Adrenal gland (tissue), 12 donors: ENCODE measurements around the gene DCLK2. TPM values are rescaled to one million over a fixed set of nuclear protein-coding genes. Genes with fewer than 3 reads are reported as not detected.
"Not testable (repeated sequence)": the region's sequence is repeated elsewhere in the genome, so short reads cannot be mapped to it uniquely, and the experiment has no call there.

ENCODE experiments used
- DNase-seq, 7 donors: peaks; one replicate each; pipeline ENCODE4 v3.0.0-alpha.2; 2019 to 2020
- H3K27ac ChIP-seq, 5 donors: fragments of 200-600 bp; sonication (generic) in 4 of 5; 1 replicate in 3 of 5; 2 replicates in 2 of 5; pipeline versions ENCODE4 v1.5.1 to v1.8.0; 2016 to 2020; ENCODE audit warnings: mild to moderate bottlenecking in 1 of 5
- H3K27me3 ChIP-seq: fragments of 200-600 bp; 2 replicates; pipeline ENCODE4 v1.8.0; 2021
- H3K36me3 ChIP-seq, 2 donors: fragments of 200-600 bp; replicated peaks in 1 of 2; 1 replicate in 1 of 2; 2 replicates in 1 of 2; pipeline versions ENCODE4 v1.5.1 to v1.8.0; 2018 to 2022
- H3K4me1 ChIP-seq, 2 donors: fragments of 200-600 bp; replicated peaks in 1 of 2; 1 replicate in 1 of 2; 2 replicates in 1 of 2; pipeline versions ENCODE4 v1.5.1 to v1.8.0; 2018 to 2021
- H3K4me3 ChIP-seq, 4 donors: fragments of 200-600 bp; sonication (generic) in 3 of 4; one replicate each; pipeline ENCODE4 v1.5.1; 2016 to 2018
- H3K9me3 ChIP-seq, 3 donors: fragments of 200-600 bp; sonication (generic) in 1 of 3; replicated peaks in 1 of 3; 1 replicate in 2 of 3; 2 replicates in 1 of 3; pipeline versions ENCODE4 v1.5.1 to v1.8.0; 2016 to 2021
- POLR2A ChIP-seq, 2 donors: fragments of 450-650 bp; IDR thresholded peaks; one replicate each; pipeline ENCODE4 v1.6.1; 2017; ENCODE audit warnings: antibody characterized with exemption in 2 of 2, mild to moderate bottlenecking in 2 of 2, moderate library complexity in 1 of 2
- WGBS, 4 donors: extraction: QIAGEN DNeasy Blood & Tissue Kit in 2 of 4; methylation state at CpG; one replicate each; pipeline versions ENCODE4 v1.1.5 to v1.1.7; 2013 to 2017; 5-methylcytosine and 5-hydroxymethylcytosine counted together
- intact Hi-C, 2 donors: fragments of 100-400 bp; cut with DNase I; formaldehyde crosslinking; loops; one replicate each; pipeline versions ENCODE4 v1.14.1 to v1.15.0; 2022 to 2023
- polyA plus RNA-seq, 3 donors: library from polyadenylated mRNA; stranded (reverse); fragments of 200-250 nt in 2 of 3; fragments of 350-450 nt in 1 of 3; fragmentation: Illumina TruSeq in 1 of 3; extraction: RNeasy Lipid Tissue Mini Kit (QIAGEN cat#74804) in 1 of 3; gene quantifications; one replicate each; pipeline ENCODE4 v1.2.3, GENCODE V29; 2013 to 2014
- total RNA-seq, 9 donors: library from RNA; depleted of rRNA in 4 of 9; stranded (reverse); fragments of >200 nt in 4 of 9; fragments of 120-200 nt in 1 of 9; fragmentation: NEBNext Ultra II Directional in 1 of 9; extraction: Animal tissue kit (Norgen Biotek cat#: 25700) in 1 of 9; gene quantifications; one replicate each; pipeline versions ENCODE4 v1.1.0 to v1.2.4, GENCODE V29; 2013 to 2023
- TF ChIP-seq, protein P1 (sequence below), 6 experiments: fragments of 450-650 bp in 4 of 6; fragments of 200-600 bp in 2 of 6; sonication (generic) in 1 of 6; IDR thresholded peaks; 1 replicate in 5 of 6; 2 replicates in 1 of 6; pipeline versions ENCODE4 v1.5.1 to v1.8.0; 2016 to 2021; ENCODE audit warnings: antibody characterized with exemption in 6 of 6, mild to moderate bottlenecking in 2 of 6, moderate library complexity in 1 of 6
- donor health status: healthy with polysubstance abuse.
- donor health status: Bipolar disorder and iron deficiency.
- donor health status: DM: yes; HTN: yes; CAD: no.
- donor health status: DM: no; HTN: no; CAD: no.
- donor health status: DM: no; HTN: no; CAD: no.
- donor health status: DM: yes; HTN: yes; CAD: no.

Gene DCLK2
- total and polyA plus RNA-seq, 12 donors, result 2.9 to 11.4 (median 6.3) TPM

DNA sequence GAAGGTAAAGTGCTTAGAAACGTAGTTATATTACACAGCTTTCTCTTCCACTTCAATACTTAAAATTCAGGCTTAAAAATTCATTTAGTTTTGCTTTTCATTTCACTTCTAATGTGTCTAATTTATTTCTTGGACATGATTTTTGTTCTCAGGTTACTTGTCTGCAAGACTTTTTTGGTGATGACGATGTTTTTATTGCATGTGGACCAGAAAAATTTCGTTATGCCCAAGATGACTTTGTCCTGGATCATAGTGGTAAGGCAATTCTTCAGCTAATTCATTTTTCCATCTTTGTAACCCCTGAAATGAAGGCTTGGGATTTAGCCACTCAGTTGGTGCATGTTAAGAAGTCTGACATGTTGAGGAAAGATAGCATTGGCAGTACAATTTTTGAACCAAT, 114.7 kb downstream of the DCLK2 start:
- TF ChIP-seq, protein P1, sequence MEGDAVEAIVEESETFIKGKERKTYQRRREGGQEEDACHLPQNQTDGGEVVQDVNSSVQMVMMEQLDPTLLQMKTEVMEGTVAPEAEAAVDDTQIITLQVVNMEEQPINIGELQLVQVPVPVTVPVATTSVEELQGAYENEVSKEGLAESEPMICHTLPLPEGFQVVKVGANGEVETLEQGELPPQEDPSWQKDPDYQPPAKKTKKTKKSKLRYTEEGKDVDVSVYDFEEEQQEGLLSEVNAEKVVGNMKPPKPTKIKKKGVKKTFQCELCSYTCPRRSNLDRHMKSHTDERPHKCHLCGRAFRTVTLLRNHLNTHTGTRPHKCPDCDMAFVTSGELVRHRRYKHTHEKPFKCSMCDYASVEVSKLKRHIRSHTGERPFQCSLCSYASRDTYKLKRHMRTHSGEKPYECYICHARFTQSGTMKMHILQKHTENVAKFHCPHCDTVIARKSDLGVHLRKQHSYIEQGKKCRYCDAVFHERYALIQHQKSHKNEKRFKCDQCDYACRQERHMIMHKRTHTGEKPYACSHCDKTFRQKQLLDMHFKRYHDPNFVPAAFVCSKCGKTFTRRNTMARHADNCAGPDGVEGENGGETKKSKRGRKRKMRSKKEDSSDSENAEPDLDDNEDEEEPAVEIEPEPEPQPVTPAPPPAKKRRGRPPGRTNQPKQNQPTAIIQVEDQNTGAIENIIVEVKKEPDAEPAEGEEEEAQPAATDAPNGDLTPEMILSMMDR (IDR thresholded peaks at IDR 0.05), result no peak
- TF ChIP-seq POLR2A (IDR thresholded peaks at IDR 0.05), result no peak
- H3K4me1 ChIP-seq, result no peaks in the 10 kb centered on the region
- H3K9me3 ChIP-seq, result no peaks in the 10 kb centered on the region
- no peaks in the 10 kb centered on the region for H3K27me3 ChIP-seq
- WGBS, 4 donors, result 86 to 89% (median 88%) methylated on average over 3 of the region's 3 CpGs
- no peak overlapping the region for H3K4me3 ChIP-seq
- intact Hi-C loops, result no loop called here
- H3K36me3 ChIP-seq, result no peaks in the 10 kb centered on the region
- no peak for DNase-seq
- no peak overlapping the region for H3K27ac ChIP-seq

DNA sequence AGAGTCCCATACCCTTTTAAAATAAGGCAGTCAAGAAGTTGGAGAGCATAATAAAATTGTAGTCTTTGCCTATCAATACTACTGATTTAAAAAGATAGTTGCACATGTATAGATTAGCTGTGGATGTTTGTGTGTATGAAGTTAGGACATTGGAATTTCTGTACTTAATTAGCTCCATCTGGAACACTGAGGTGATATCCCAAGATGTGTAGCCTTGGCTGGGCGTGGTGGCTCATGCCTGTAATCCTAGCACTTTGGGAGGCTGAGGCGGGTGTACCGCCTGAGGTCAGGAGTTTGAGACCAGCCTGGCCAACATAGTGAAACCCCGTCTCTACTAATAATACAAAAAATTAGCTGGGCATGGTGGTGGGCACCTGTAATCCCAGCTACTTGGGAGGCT, 119.0 kb downstream of the DCLK2 start:
- H3K27ac ChIP-seq, H3K4me3 ChIP-seq, H3K27me3 ChIP-seq, H3K4me1 ChIP-seq, H3K36me3 ChIP-seq, intact Hi-C loops, H3K9me3 ChIP-seq, DNase-seq: not testable (repeated sequence)
- 81 to 97% (median 95%) methylated on average over 4 of the region's 4 CpGs for whole genome bisulfite sequencing, 4 donors

DNA sequence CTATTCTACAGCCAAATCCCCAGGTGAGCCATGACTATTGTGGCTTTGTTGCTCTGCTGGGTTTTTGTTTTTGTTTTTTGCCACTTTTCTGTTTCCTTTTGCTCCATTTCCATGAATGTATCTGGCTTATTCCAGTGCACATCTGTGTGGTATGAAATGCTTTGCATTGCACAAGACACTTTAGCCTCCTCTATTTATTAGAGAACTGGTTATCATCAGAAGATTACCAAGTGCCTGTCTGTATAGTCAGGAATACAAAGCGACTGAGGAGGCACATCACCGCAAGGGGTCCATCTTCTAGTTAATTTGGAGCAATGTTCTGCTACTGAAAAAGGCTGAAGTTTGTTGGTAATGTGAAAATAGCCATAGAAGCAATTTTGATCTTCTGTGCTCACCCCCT, 120.8 kb downstream of the DCLK2 start:
- Histone ChIP-seq H3K4me3 (no peak overlapping the region), H3K9me3 (no peaks in the 10 kb centered on the region), H3K36me3 (no peaks in the 10 kb centered on the region), H3K27ac (no peak overlapping the region), H3K4me1 (no peaks in the 10 kb centered on the region), H3K27me3 (no peaks in the 10 kb centered on the region)
- intact Hi-C loops, result no loop called here
- WGBS, 4 donors, result 94 to 98% (median 95%) methylated on average over 2 of the region's 2 CpGs
- no peak for TF ChIP-seq POLR2A (IDR thresholded peaks at IDR 0.05)
- TF ChIP-seq, protein P1 (IDR thresholded peaks at IDR 0.05), result no peak
- DNase-seq, result no peak

DNA sequence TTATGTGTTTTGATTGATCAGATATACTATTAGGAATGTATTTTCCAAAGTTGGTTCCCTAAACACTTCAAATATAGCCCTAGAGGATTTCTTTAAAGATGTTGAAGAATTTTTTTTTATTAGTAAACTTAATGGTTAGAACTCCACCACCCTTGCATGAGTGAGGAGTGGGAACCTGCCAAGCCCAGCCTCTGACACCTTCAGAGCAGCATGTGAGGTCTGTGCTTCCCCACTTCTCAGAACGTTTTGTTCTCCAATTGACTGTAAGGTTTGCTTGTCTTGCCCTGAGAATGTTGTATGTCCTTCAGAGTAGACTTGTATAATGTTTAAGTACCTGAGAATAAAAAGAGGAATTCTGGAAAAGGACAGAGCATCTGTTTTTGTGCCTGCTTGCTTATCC, 126.8 kb downstream of the DCLK2 start:
- WGBS, 4 donors, result 77 to 94% (median 79%) methylated on average over 1 of the region's 1 CpG
- Histone ChIP-seq H3K4me3 (no peak overlapping the region), H3K27ac (no peak overlapping the region), H3K36me3 (no peaks in the 10 kb centered on the region), H3K4me1 (peaks cover 0 to 12% of the 10 kb centered on the region in 2 donors), H3K9me3 (no peaks in the 10 kb centered on the region), H3K27me3 (no peaks in the 10 kb centered on the region)
- no peak for TF ChIP-seq POLR2A (IDR thresholded peaks at IDR 0.05)
- TF ChIP-seq, protein P1 (IDR thresholded peaks at IDR 0.05), result no peak
- intact Hi-C loops, result no loop called here
- no peak for DNase-seq

DNA sequence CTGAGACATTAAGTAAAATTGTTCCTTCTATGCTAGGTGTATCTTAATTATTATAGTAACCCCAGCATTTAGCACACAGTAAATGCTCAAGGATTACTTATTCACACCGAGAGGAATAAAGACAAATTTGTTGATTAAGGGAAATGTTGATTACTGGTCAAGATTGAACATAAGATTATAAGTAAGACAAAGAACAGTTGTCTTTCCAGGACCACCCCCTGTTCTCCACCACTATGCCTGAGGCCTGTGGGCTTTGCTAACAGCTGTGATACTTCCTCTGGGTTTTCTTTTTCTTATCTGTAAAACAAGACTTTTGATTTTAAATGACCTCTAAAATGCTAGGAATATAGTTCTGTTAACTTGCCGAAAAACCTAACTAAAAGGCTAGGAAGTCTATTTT, 128.0 kb downstream of the DCLK2 start:
- no peaks in the 10 kb centered on the region for H3K9me3 ChIP-seq
- DNase-seq, result no peak
- H3K36me3 ChIP-seq, result no peaks in the 10 kb centered on the region
- H3K27me3 ChIP-seq, result no peaks in the 10 kb centered on the region
- peaks cover 0 to 12% of the 10 kb centered on the region in 2 donors for H3K4me1 ChIP-seq
- H3K27ac ChIP-seq, result no peak overlapping the region
- intact Hi-C loops, result no loop called here
- no peak overlapping the region for H3K4me3 ChIP-seq
- TF ChIP-seq, protein P1 (IDR thresholded peaks at IDR 0.05), result no peak
- 68 to 77% (median 72%) methylated on average over 2 of the region's 2 CpGs for WGBS, 4 donors
